GM23338 (cell line): Measurements from ENCODE around the gene ST8SIA3. TPM values are rescaled to one million over a fixed set of nuclear protein-coding genes. Genes with fewer than 3 reads are reported as not detected.

ENCODE experiments used
- ATAC-seq: fragments of 200-7000 bp; cut with Tn5 transposase; 3 replicates; pipeline ENCODE4 v1.9.1; 2020
- DNase-seq: peaks from one replicate; pipeline ENCODE4 v3.0.0-alpha.2; 2015; ENCODE audit warnings: low spot score
- H2AFZ ChIP-seq: fragments of 200-600 bp; sonication (generic); 2 replicates; pipeline ENCODE4 v1.8.0; 2016; ENCODE audit warnings: antibody characterized with exemption, mild to moderate bottlenecking, moderate library complexity
- H3F3A ChIP-seq: fragments of 200-600 bp; sonication (generic); replicated peaks from 2 replicates; pipeline ENCODE4 v1.8.0; 2017; ENCODE audit warnings: antibody characterized with exemption, mixed run types, low read depth
- H3K27ac ChIP-seq: fragments of 200-600 bp; sonication (generic); 2 replicates; pipeline ENCODE4 v1.6.1; 2016; ENCODE audit warnings: low read depth
- H3K27me3 ChIP-seq: fragments of 200-600 bp; sonication (generic); 2 replicates; pipeline ENCODE4 v1.8.0; 2016; ENCODE audit warnings: mild to moderate bottlenecking, mixed run types, moderate library complexity; ENCODE audit not compliant: insufficient read depth
- H3K36me3 ChIP-seq: fragments of 200-600 bp; sonication (generic); 2 replicates; pipeline ENCODE4 v1.8.0; 2016; ENCODE audit warnings: mild to moderate bottlenecking; ENCODE audit not compliant: insufficient read depth
- H3K4me1 ChIP-seq: fragments of 200-600 bp; sonication (generic); 2 replicates; pipeline ENCODE4 v1.8.0; 2016; ENCODE audit warnings: mild to moderate bottlenecking, moderate library complexity; ENCODE audit not compliant: insufficient read depth
- H3K4me2 ChIP-seq: fragments of 200-600 bp; sonication (generic); 2 replicates; pipeline ENCODE4 v1.7.1; 2017; ENCODE audit warnings: mixed run types
- H3K4me3 ChIP-seq: fragments of 200-600 bp; sonication (generic); 2 replicates; pipeline ENCODE4 v1.6.1; 2016; ENCODE audit warnings: mixed run types
- H3K79me2 ChIP-seq: fragments of 200-600 bp; sonication (generic); replicated peaks from 2 replicates; pipeline ENCODE4 v1.8.0; 2017; ENCODE audit warnings: mild to moderate bottlenecking; ENCODE audit not compliant: insufficient read depth
- H3K9me2 ChIP-seq: fragments of 200-600 bp; sonication (generic); 2 replicates; pipeline ENCODE4 v1.8.0; 2017; ENCODE audit not compliant: insufficient read depth
- H4K20me1 ChIP-seq: fragments of 200-600 bp; sonication (generic); replicated peaks from 2 replicates; pipeline ENCODE4 v1.8.0; 2017; ENCODE audit warnings: mild to moderate bottlenecking; ENCODE audit not compliant: insufficient read depth
- H3K27ac Mint-ChIP-seq: 2 replicates; pipeline ENCODE4 v1.8.0; 2020; ENCODE audit warnings: inconsistent platforms, mild to moderate bottlenecking, moderate library complexity, mixed read lengths
- H3K27me3 Mint-ChIP-seq: 3 replicates; pipeline ENCODE4 v1.8.0; 2022; ENCODE audit warnings: low read depth, mild to moderate bottlenecking, moderate library complexity, mixed read lengths, inconsistent platforms; ENCODE audit not compliant: insufficient read depth, poor library complexity
- H3K36me3 Mint-ChIP-seq: 3 replicates; pipeline ENCODE4 v1.8.0; 2021; ENCODE audit warnings: low read depth, mild to moderate bottlenecking, inconsistent platforms, moderate library complexity, mixed read lengths
- H3K4me1 Mint-ChIP-seq: 3 replicates; pipeline ENCODE4 v1.8.0; 2020; ENCODE audit warnings: mild to moderate bottlenecking, inconsistent platforms, mixed read lengths
- H3K4me3 Mint-ChIP-seq: 3 replicates; pipeline ENCODE4 v1.8.0; 2021; ENCODE audit warnings: moderate library complexity, mild to moderate bottlenecking, inconsistent platforms, mixed read lengths
- H3K9me3 Mint-ChIP-seq: 3 replicates; pipeline ENCODE4 v1.8.0; 2020; ENCODE audit warnings: moderate library complexity, mild to moderate bottlenecking, inconsistent platforms, mixed read lengths
- CREB1 ChIP-seq: fragments of 250-450 bp; sonication (Bioruptor Pico); IDR thresholded peaks from 2 replicates; pipeline ENCODE4 v1.5.0; 2020; ENCODE audit warnings: low read depth, mild to moderate bottlenecking, moderate library complexity
- ETS1 ChIP-seq: IDR thresholded peaks from 2 replicates; pipeline ENCODE4 v1.6.1; 2016; ENCODE audit warnings: antibody characterized with exemption
- EZH2 ChIP-seq: fragments of 200-600 bp; sonication (generic); IDR thresholded peaks from one replicate; pipeline ENCODE4 v1.8.0; 2017; ENCODE audit warnings: antibody characterized with exemption, mild to moderate bottlenecking, low read depth; ENCODE audit not compliant: unreplicated experiment
- EZH2phosphoT487 ChIP-seq: fragments of 200-600 bp; sonication (generic); IDR thresholded peaks from one replicate; pipeline ENCODE4 v1.8.1; 2018; ENCODE audit warnings: antibody characterized with exemption; ENCODE audit not compliant: unreplicated experiment
- JUNB ChIP-seq: IDR thresholded peaks from one replicate; pipeline ENCODE4 v1.6.1; 2016; ENCODE audit warnings: antibody characterized with exemption; ENCODE audit not compliant: unreplicated experiment
- NANOG ChIP-seq: IDR thresholded peaks from 2 replicates; pipeline ENCODE4 v1.6.1; 2016; ENCODE audit warnings: antibody characterized with exemption, borderline replicate concordance
- POLR2AphosphoS5 ChIP-seq: IDR thresholded peaks from 2 replicates; pipeline ENCODE4 v1.6.1; 2016; ENCODE audit warnings: antibody characterized with exemption, low read depth
- REST ChIP-seq: IDR thresholded peaks from one replicate; pipeline ENCODE4 v1.6.1; 2018; ENCODE audit warnings: antibody characterized with exemption; ENCODE audit not compliant: unreplicated experiment
- STAT1 ChIP-seq: IDR thresholded peaks from one replicate; pipeline ENCODE4 v1.6.1; 2016; ENCODE audit warnings: antibody characterized with exemption; ENCODE audit not compliant: unreplicated experiment
- ZNF114 ChIP-seq: fragments of 250-450 bp; sonication (Bioruptor Pico); IDR thresholded peaks from 2 replicates; pipeline ENCODE4 v1.5.0; 2020; ENCODE audit warnings: mild to moderate bottlenecking, moderate library complexity
- ZNF331 ChIP-seq: fragments of 250-450 bp; sonication (Bioruptor Pico); IDR thresholded peaks from 2 replicates; pipeline ENCODE4 v1.5.0; 2020; ENCODE audit warnings: low read depth, mild to moderate bottlenecking, moderate library complexity
- polyA plus RNA-seq: library from polyadenylated mRNA; unstranded; fragments of >200 nt; fragmentation: Nextera tagmentation; extraction: Ambion mirVana; gene quantifications from 2 replicates; pipeline ENCODE4 v1.2.1, GENCODE V29; 2016
- total RNA-seq: library from RNA; depleted of rRNA; stranded (reverse); fragments of >200 nt; shearing (Covaris generic); gene quantifications from 2 replicates; pipeline ENCODE4 v1.2.3, GENCODE V29; 2014

ST8SIA3 gene
- total and polyA plus RNA-seq, 2 experiments from 2014 or later = 1.3 to 2.2 TPM

GRCh38 chr18:57397440-57398132, 45.2 kb downstream of the ST8SIA3 start (continued):
- no peak for TF ChIP-seq ZNF331 (CRISPR knock-in tag)
- TF ChIP-seq NANOG = no peak
- TF ChIP-seq EZH2phosphoT487 = no peak
- TF ChIP-seq CREB1 = no peak
- TF ChIP-seq JUNB = no peak
- no peak for TF ChIP-seq POLR2AphosphoS5
- no peak for TF ChIP-seq ETS1
- no peak for TF ChIP-seq EZH2
- no peak for TF ChIP-seq ZNF114 (CRISPR knock-in tag)

GRCh38 chr18:57404345-57404744, 52.0 kb downstream of the ST8SIA3 start:
- no peak overlapping the region for H3K4me3 ChIP-seq
- Mint-ChIP-seq H3K4me3 (no peak overlapping the region), H3K4me1 (no peaks in the 10 kb centered on the region), H3K27ac (no peak overlapping the region), H3K27me3 (no peaks in the 10 kb centered on the region), H3K36me3 (no peaks in the 10 kb centered on the region), H3K9me3 (no peaks in the 10 kb centered on the region)
- no peak overlapping the region for H3K4me2 ChIP-seq
- ATAC-seq = no peak
- H3K9me2 ChIP-seq = peaks cover 5% of the 10 kb centered on the region; the same call in 1 of the 2 replicates
- H4K20me1 ChIP-seq = no peaks in the 10 kb centered on the region
- no peak overlapping the region for H3K27ac ChIP-seq
- no peak overlapping the region for H2AFZ ChIP-seq
- H3K27me3 ChIP-seq = no peaks in the 10 kb centered on the region
- no peaks in the 10 kb centered on the region for H3K79me2 ChIP-seq
- peak; percentile 52 for TF ChIP-seq REST
- TF ChIP-seq STAT1 = no peak
- TF ChIP-seq POLR2AphosphoS5 = no peak
- no peak for TF ChIP-seq ZNF331 (CRISPR knock-in tag)
- H3F3A ChIP-seq = no peaks in the 10 kb centered on the region
- DNase-seq = no peak
- H3K4me1 ChIP-seq = no peaks in the 10 kb centered on the region
- H3K36me3 ChIP-seq = no peaks in the 10 kb centered on the region
